ENCODE results near the gene PPIG.
"Not testable (repeated sequence)": the region's sequence is repeated elsewhere in the genome, so short reads cannot be mapped to it uniquely, and the experiment has no call there.

The PPIG gene

DNA sequence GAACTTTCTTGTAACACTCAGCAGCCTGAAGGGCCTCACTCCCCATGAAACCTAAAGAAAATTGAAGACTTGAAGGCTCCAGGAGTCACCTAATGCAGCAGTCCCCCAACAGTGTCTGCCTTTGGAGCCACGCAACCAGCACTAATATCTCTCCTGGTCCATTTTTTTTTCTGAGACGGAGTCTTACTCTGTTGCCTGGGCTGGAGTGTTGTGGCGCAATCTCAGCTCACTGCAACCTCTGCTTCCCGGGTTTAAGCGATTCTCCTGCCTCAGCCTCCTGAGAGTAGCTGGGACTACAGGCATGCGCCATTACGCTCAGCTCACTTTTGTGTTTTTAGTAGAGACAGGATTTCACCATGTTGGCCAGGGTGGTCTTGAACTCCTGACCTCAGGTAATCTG is 12.4 kb downstream of the PPIG start:
- not testable (repeated sequence) for DNase-seq (ENCODE audit: low spot score)

DNA sequence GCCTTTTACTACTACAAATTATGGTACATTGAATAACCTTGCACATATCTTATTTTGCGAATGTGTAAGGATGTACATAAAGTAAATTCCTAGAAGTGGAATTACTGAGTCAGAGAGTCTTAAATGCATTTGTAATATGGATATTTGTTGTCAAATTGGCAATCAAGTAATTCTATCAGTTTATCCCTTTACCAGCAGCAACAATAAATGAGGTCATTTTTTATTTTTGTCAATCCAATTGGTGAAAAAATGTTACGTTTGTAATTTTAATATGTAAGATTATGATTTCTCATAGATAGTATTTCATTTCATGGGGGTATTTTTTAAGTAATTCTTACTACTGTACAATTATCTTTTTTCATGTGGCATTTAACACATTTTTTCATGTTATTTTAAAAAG is 14.8 kb downstream of the PPIG start:
- no peak for DNase-seq (ENCODE audit: low spot score)

DNA sequence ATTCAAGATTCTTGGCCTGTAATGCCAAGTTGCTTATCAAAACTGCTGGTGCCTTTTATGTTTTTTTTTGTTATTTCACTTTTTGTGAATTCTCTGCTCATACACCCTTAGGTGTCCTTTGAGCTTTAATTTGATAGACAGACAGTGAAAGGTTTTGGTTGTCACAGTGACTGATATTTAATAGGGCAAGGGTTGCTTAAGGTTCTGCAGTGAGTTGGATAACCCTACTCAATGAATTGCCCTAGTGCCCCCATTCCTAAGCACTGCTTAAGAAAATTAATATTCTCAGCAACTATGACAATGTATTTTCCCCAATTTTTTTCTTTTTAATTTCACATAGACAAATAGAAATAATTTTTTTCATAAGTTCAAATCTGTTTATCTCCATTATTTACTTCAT is 15.4 kb downstream of the PPIG start:
- no peak for DNase-seq (ENCODE audit: low spot score)

DNA sequence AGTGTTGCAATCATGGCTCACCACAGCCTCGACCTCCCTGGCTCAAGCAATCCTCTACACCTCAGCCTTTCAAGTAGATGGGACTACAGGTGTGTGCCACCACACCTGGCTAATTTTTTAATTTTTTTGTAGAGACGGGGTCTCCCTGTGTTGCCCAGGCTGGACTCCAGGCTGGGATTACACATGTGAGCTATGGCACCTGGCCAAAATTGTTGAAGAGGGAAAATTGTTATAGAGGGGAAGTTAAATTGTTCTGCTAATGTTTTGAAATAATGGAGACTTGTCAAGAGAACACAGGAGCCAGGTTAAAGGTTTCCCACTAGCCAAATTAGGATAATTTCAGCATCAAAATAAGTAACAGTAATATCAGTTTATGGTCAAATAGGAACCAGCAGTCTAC is 25.1 kb downstream of the PPIG start:
- DNase-seq (ENCODE audit: low spot score): no peak

DNA sequence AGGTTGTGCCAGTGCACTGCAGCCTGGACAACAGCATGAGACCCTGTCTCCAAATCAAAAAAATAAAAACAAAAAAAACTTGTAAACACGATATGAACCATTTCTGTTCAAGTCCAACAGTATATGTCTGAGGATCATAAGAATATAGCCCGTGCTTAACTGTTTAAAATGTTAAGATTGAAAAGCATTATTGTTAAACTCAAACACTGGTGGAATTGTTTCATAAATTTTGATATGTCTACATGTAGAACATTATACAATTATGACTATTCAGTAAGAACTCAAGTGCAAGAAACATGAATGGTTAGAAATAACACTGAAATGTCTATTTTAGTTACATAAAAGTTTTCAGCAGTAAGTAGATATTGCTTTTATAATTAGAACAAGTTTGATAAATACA is 29.7 kb downstream of the PPIG start:
- no peak for DNase-seq (ENCODE audit: low spot score)

DNA sequence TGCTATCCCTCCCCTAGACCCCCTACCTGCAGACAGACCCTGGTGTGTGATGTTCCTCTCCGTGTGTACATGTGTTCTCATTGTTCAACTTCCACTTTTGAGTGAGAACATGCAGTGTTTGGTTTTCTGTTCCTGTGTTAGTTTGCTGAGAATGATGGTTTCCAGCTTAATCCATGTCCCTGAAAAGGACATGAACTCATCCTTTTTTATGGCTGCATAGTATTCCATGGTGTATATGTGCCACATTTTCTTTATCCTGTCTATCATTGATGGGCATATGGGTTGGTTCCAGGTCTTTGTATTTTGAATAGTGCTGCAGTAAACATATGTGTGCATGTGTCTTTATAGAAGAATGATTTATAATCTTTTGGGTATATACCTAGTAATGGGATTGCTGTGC is 31.8 kb downstream of the PPIG start:
- not testable (repeated sequence) for DNase-seq (ENCODE audit: low spot score)

DNA sequence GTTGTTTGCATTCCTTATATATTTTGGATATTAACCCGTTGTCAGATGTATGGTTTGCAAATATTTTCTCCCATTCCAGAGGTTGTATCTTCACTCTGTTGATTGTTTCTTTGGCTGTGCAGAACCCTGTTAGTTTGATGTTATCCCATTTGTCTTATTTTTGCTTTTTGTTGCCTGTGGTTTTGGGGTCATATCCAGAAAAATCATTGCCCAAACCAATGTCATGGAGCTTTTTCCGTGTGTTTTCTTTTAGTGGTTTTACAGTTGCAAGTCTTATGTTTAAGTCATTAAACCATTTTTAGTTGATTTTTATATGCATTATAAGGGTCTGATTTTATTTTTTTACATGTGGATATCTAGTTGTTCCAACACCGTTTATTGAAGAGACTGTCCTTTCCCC is 35.8 kb downstream of the PPIG start:
- no peak for DNase-seq (ENCODE audit: low spot score)

DNA sequence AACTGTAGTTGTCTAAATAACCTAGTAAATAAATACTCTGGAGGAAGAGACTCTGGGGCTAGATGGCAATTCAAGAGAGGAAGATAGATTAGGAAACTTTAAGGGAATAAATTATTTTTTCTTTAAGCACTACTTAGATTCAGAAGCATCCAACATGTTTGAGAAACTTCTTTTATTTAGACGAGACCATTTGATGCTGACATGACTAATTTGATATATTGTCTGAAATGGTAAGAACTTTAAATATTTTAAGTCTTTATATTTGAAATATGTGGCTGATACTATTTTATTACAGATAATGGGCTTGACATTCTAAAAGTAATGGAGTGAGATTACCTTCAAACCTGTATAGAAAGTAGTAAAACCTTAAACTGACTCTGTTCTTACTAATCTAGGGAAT is 36.4 kb downstream of the PPIG start:
- no peak for DNase-seq (ENCODE audit: low spot score)

DNA sequence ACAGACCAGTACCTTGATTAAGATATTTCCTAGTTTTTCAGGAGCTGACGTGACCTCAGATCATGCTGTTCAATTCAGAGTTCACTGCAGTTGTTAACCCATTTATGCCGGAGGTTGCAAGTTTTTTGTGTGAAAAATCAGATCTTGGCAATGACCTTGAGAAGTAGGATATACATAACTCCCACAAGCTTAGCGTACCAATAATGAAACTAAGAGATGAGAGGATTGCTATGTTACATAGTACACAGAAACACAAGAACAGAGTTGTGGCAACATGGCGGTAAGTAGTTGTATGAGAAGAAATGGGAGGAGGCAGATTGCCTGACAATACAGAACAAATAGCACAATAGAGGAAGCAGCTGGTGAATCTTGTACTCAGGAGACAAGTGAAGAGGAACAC is 39.1 kb downstream of the PPIG start:
- no peak for DNase-seq (ENCODE audit: low spot score)

GRCh38 chr2:169625781-169626180 is 41.6 kb downstream of the PPIG start:
- DNase-seq (ENCODE audit: low spot score): no peak

GRCh38 chr2:169636440-169637097 is 52.4 kb downstream of the PPIG start:
- no peak for DNase-seq (ENCODE audit: low spot score)

- no peak for DNase-seq (ENCODE audit: low spot score)
Measured at GRCh38 chr2:169637620-169638019, 53.5 kb downstream of the PPIG start.

DNA sequence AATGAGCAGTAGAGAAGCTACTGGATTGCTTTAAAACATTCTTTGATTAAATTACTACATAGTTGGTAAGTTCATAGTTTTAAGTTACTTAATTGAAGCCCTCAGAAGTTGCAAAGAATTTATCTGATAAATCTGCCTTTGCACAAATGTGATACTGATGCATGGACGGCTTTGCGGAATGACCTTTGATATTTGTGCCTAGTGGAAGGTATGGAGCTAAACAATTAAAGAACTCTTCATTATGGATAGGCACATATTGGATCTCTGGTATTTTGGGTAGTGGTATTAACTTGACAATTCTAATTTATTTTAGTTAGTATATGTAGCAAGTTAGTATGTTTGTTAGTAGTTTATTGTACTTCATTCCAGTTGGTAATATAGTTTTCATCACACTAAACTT is 56.0 kb downstream of the PPIG start:
- no peak for DNase-seq (ENCODE audit: low spot score)

- no peak for DNase-seq (ENCODE audit: low spot score)
Measured at GRCh38 chr2:169641464-169641863, 57.3 kb downstream of the PPIG start.

- no peak for DNase-seq (ENCODE audit: low spot score)
Measured at GRCh38 chr2:169644173-169644572, 60.0 kb downstream of the PPIG start.

DNA sequence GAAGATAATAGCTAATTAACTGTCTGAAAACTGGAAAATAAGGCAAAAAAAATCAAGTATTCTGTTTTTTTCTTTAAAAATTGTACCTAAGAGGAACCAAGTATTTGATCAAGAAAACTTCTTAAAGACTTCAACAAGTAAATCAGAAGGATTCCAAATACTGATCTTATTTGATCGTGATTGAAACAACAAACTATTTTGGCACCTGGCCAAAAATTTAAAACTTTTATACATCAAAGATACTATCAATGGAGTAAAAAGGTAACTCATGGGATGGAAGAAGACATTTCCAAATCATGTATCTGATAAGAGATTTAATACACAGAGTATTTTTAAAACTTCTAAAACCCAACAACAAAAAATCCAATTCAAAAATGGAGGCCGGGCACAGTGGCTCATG is 63.3 kb downstream of the PPIG start:
- no peak for DNase-seq (ENCODE audit: low spot score)

DNA sequence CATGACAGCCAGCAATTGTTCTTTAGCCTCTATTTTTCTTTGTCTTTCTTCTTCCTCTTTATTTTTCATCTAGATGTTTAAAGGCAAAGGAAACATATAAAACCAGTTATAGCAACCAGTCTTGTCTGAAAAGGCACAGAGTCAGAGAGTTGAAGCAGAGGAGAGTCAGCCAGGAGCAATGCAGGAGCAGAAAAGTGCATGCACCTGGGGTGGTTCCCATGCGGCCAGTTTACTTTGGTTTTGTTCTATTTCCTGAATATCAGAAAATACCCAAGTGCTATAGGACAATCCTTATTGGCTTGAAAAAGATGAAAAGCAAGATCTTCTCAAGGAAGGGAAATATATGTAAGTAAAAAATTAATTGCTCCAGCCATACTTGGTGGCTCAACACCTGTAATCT is 65.1 kb downstream of the PPIG start:
- no peak for DNase-seq (ENCODE audit: low spot score)

GRCh38 chr2:169653636-169654035 is 69.5 kb downstream of the PPIG start:
- no peak for DNase-seq (ENCODE audit: low spot score)

DNA sequence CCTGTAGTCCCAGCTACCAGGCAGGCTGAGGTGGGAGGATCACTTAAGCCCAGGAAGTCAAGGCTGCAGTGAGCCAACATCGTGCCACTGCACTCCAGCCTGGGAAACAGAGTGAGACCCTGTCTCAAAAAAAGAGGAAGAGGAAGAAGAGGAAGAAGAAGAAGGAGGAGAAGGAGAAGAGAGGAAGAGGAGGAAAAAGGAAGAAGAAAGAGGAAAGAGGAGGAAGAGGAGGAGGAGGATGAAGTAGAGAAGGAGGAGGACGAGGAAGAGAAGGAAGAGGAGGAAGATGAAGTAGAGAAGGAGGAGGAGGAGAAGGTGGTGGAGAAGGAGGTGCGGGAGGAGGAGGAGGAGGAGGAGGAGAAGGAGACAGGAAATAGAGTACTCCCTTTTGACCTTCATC is 72.0 kb downstream of the PPIG start:
- no peak for DNase-seq (ENCODE audit: low spot score)

GRCh38 chr2:169658877-169659276 is 74.7 kb downstream of the PPIG start:
- DNase-seq (ENCODE audit: low spot score): no peak

DNA sequence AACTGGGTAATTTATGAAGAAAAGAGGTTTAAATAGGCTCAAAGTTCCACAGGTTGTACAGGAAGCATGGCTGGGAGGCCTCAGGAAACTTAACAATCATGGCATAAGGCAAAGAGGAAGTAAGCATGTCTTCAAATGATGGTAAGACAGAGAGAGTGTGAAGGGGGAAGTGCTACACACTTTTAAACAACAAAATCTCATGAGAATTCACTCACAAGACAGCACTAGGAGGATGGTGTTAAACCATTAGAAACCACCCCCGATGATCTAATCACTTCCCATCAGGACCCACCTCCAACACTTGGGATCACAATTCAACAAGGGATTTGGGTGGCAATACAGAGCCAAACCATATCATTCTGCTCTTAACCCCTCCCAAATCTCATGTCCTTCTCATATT is 75.2 kb downstream of the PPIG start:
- DNase-seq (ENCODE audit: low spot score): no peak

GRCh38 chr2:169661265-169661664 is 77.1 kb downstream of the PPIG start:
- DNase-seq (ENCODE audit: low spot score): no peak

DNA sequence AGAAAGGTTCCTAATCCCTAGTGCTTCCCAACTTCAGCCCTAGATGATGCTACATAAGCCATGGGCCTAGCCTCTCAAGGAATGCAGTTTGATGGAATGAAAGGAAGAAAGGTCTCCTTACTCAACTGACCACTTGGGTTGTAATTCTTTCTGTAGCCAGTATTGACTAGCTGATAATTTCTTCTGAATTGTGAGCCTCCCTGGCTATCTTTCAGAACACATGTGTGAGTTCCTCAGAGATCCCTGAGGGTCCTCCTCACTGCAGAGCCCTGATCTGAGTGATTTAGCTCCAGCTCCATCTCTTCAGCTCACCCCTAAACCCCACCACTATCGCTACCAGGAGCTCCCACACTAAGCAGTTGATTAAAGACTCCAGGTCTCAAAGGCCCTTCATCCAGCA is 78.6 kb downstream of the PPIG start:
- no peak for DNase-seq (ENCODE audit: low spot score)

GRCh38 chr2:169663247-169663646 is 79.1 kb downstream of the PPIG start:
- DNase-seq (ENCODE audit: low spot score): no peak

DNA sequence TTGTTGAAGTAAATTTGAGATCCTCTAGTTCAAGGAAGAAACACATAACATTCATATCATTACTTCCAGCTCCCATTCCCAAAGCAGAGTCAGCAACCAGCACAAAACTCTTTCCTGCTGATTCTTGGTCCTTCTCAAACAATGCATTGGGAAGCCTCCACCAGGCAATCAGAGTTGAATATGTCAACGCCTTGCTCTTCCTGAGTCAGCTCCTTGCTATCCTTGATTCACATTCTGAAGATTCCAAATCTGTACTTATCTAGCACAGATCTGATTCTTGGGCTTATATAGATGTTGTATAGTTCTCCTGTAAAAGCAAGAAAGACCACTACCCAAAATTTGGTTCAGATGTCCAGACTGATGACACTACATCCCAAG is 80.4 kb downstream of the PPIG start:
- no peak for DNase-seq (ENCODE audit: low spot score)
